IgD-negative memory B cell (primary cell): Measurements from ENCODE around the gene SCAANT1. TPM values are rescaled to one million over a fixed set of nuclear protein-coding genes. Genes with fewer than 3 reads are reported as not detected.
A peak's percentile ranks its signal among the peaks of the same experiment; 100 is the strongest.

ENCODE experiments used
- H3K27ac Mint-ChIP-seq, 3 donors: one replicate each; pipeline ENCODE4 v1.8.0; 2020 to 2022; ENCODE audit warnings: mild to moderate bottlenecking in 3 of 3, mixed read lengths in 3 of 3, moderate library complexity in 1 of 3
- H3K27me3 Mint-ChIP-seq: one replicate; pipeline ENCODE4 v1.8.0; 2021; ENCODE audit warnings: mixed read lengths
- H3K36me3 Mint-ChIP-seq: one replicate; pipeline ENCODE4 v1.8.0; 2020; ENCODE audit warnings: mild to moderate bottlenecking, mixed read lengths
- H3K4me1 Mint-ChIP-seq, 3 donors: one replicate each; pipeline ENCODE4 v1.8.0; 2020 to 2022; ENCODE audit warnings: mixed read lengths in 3 of 3, mild to moderate bottlenecking in 1 of 3
- H3K4me3 Mint-ChIP-seq, 4 donors: one replicate each; pipeline ENCODE4 v1.8.0; 2020 to 2022; ENCODE audit warnings: mild to moderate bottlenecking in 4 of 4, mixed read lengths in 4 of 4, moderate library complexity in 3 of 4
- H3K9me3 Mint-ChIP-seq, 3 donors: one replicate each; pipeline ENCODE4 v1.8.0; 2020 to 2021; ENCODE audit warnings: mixed read lengths in 3 of 3, mild to moderate bottlenecking in 1 of 3
- polyA plus RNA-seq: library from polyadenylated mRNA; unstranded; fragments of 300-500 nt; fragmentation: Illumina TruSeq; gene quantifications from one replicate; pipeline ENCODE4 v1.2.3, GENCODE V29; 2021

Gene SCAANT1
- polyA plus RNA-seq, 1 donor from 2014 or later: not detected

GRCh38 chr3:63921741-63922482 lies 9.7 kb upstream of the SCAANT1 start:
- Mint-ChIP-seq H3K4me1 (peaks cover 36 to 62% (median 55%) of the 10 kb centered on the region in 3 donors), H3K36me3 (peaks cover 13% of the 10 kb centered on the region), H3K27me3 (no peaks in the 10 kb centered on the region), H3K4me3 (peak overlapping the region in 3 of 4 donors; percentile 1 to 90 (median 72)), H3K27ac (peak overlapping the region; percentile 32 to 98 (median 81)), H3K9me3 (no peaks in the 10 kb centered on the region)

- Mint-ChIP-seq H3K27me3 (no peaks in the 10 kb centered on the region), H3K4me1 (peaks cover 24 to 51% (median 50%) of the 10 kb centered on the region in 3 donors), H3K4me3 (no peak overlapping the region), H3K36me3 (peaks cover 10% of the 10 kb centered on the region), H3K27ac (no peak overlapping the region), H3K9me3 (no peaks in the 10 kb centered on the region)
Observed at GRCh38 chr3:63920001-63920400, 7.8 kb upstream of the SCAANT1 start.

DNA sequence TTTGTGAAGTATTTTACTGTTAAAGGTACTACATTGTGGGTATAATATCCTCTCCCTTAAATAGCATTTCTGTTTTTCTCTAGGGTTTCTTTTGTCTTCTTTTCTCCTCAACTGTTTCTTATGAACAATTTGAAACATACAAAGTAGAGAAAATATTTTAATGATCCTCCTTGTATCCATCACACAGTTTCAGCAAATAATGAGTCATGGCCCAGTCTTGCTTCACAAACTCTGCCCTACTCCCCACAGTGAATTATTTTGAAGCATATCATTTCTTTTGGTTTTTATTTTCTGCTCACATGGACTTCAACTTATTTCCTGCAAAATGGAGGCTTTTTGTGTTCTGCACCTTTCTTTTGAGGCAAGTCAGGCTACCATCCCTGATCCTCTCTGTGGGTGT lies 6.1 kb upstream of the SCAANT1 start:
- peaks cover 8% of the 10 kb centered on the region for H3K36me3 Mint-ChIP-seq

DNA sequence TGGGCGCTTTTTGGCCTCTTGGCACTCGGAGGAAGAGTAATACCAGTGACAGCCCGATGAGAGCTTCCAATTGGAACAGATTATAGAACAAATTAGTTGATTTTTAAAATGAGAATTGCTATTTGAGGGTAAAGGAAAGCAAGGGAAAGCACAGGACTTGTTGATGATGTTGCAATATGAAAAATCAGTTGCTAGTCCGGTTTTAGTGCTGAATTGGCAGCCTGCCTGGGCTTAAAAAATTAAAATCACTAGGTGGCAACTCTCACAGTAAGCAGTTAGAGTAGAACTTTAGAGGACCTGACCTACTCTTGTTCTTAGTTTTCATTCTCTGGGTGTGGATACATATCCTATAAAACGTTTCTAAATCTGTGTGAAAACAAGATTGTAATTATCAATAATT lies 2.1 kb upstream of the SCAANT1 start:
- H3K36me3 Mint-ChIP-seq: peaks cover 5% of the 10 kb centered on the region
- no peaks in the 10 kb centered on the region for H3K27me3 Mint-ChIP-seq
- H3K4me3 Mint-ChIP-seq: peak overlapping the region; percentile 2 to 89 (median 42)
- H3K27ac Mint-ChIP-seq: peak overlapping the region in 1 of 3 donors; percentile 79
- peaks cover 20 to 43% (median 38%) of the 10 kb centered on the region in 3 donors for H3K4me1 Mint-ChIP-seq
- no peaks in the 10 kb centered on the region for H3K9me3 Mint-ChIP-seq

More for the DNA sequence above, 6.1 kb upstream of the SCAANT1 start:
- peak overlapping the region in 1 of 3 donors; percentile 42 for H3K27ac Mint-ChIP-seq
- H3K27me3 Mint-ChIP-seq: no peaks in the 10 kb centered on the region
- H3K4me1 Mint-ChIP-seq: peaks cover 22 to 51% (median 48%) of the 10 kb centered on the region in 3 donors
- H3K9me3 Mint-ChIP-seq: no peaks in the 10 kb centered on the region
- no peak overlapping the region for H3K4me3 Mint-ChIP-seq

DNA sequence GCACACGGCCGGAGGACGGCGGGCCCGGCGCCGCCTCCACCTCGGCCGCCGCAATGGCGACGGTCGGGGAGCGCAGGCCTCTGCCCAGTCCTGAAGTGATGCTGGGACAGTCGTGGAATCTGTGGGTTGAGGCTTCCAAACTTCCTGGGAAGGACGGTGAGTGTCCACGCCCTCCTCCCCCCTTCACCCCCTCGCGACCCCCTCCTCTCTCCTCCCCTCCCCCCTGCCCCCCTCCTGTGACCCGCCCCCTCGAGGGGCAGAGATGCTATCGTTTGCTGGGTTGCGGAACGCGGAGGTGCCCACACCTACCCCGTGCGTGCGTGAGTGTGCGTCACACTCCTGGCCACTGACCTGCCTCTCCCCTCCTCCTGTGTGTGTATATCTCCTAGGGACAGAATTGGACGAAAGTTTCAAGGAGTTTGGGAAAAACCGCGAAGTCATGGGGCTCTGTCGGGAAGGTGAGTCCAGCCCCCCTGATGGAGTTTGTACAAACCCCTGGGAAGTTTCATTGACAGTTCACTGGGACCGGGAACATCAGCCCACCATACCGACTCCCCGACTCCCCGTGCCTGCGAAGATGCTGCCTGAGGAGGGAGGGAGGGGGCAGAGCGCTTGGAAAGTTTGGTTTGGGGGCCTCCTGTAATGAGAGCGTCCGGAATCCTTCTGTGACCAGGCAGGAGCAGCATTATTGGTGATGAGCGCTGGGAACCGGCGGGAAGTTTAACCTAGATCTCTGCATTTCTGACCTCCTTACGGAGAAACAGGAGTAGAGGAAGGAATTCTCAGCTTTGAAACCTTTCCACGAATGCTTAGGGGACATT lies 795 bp upstream of the SCAANT1 start:
- peak overlapping the region; percentile 50 to 87 (median 79) for H3K27ac Mint-ChIP-seq
- H3K9me3 Mint-ChIP-seq: no peaks in the 10 kb centered on the region
- H3K36me3 Mint-ChIP-seq: peaks cover 2% of the 10 kb centered on the region
- peak overlapping the region; percentile 82 to 97 (median 92) for H3K4me3 Mint-ChIP-seq
- no peaks in the 10 kb centered on the region for H3K27me3 Mint-ChIP-seq
- H3K4me1 Mint-ChIP-seq: peaks cover 20 to 34% (median 27%) of the 10 kb centered on the region in 3 donors

DNA sequence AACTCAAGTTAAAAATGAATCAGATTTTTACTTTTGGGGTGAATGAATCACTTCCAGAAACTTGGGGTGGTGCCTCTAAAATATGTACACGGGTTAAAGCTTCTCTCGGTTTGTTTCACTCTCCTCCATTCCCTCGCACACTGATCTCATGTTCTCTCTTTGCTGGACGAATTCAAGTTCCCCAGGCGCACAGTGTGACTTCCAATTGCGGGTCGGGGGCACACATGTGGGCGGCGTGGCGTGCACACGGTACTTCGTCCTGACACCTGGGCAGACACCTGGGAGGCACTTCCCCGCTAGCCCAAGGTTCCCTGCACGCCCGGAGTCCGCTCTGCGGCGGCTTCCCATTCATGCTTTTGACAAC lies 692 bp downstream of the SCAANT1 start:
- Mint-ChIP-seq H3K9me3 (no peaks in the 10 kb centered on the region), H3K4me1 (peaks cover 20 to 31% (median 25%) of the 10 kb centered on the region in 3 donors), H3K27me3 (no peaks in the 10 kb centered on the region), H3K27ac (peak overlapping the region; percentile 92 to 98 (median 96)), H3K36me3 (peaks cover 2% of the 10 kb centered on the region), H3K4me3 (peak overlapping the region; percentile 90 to 95 (median 95))

DNA sequence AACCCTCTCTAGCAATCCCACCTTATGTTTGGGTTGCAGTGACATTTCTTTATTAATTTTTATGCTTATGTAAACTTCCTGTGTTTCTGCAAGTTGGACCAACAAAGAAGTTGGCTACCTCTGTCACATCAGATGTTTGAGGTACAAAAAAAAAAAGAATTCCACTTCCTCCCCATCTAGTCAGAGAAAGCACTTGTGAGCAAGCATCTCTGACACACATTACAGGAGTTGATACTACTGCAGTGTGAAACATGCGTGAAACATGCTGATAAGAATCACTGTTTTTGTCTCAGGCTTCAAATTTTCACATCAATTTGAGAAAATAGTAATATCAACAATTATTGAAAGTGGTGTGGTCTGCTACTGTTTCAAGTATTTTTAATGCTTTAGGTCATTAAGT lies 1.3 kb downstream of the SCAANT1 start:
- Mint-ChIP-seq H3K27ac (peak overlapping the region; percentile 92 to 98 (median 96)), H3K9me3 (no peaks in the 10 kb centered on the region), H3K4me1 (peaks cover 20 to 33% (median 23%) of the 10 kb centered on the region in 3 donors), H3K4me3 (peak overlapping the region; percentile 90 to 95 (median 95)), H3K27me3 (no peaks in the 10 kb centered on the region), H3K36me3 (peaks cover 2% of the 10 kb centered on the region)

DNA sequence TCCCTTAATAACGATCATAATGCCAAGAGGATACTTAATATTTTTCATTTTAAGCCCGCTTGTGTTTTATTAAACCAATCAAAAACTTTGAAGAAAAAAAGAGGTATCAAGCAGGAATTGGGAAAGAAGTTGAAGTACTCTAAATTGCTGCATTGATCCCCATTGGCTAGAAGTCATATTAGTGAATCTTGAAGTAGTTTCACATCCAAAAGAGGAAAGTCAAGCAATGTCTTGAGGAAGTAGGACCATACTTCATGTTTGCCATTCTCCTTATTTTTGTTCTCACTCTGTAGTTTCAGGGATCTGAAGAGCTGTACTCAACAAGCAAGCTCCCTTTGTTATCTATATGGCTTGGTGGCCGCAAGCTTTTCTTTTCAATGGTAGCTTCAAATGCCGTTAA lies 2.2 kb downstream of the SCAANT1 start:
- H3K36me3 Mint-ChIP-seq: peaks cover 1% of the 10 kb centered on the region
- H3K9me3 Mint-ChIP-seq: no peaks in the 10 kb centered on the region
- peak overlapping the region in 3 of 4 donors; percentile 21 to 95 (median 47) for H3K4me3 Mint-ChIP-seq
- peak overlapping the region in 2 of 3 donors; percentile 16 to 92 for H3K27ac Mint-ChIP-seq
- peaks cover 20 to 33% (median 23%) of the 10 kb centered on the region in 3 donors for H3K4me1 Mint-ChIP-seq
- no peaks in the 10 kb centered on the region for H3K27me3 Mint-ChIP-seq

GRCh38 chr3:63909431-63909830 lies 2.8 kb downstream of the SCAANT1 start:
- Mint-ChIP-seq H3K36me3 (peaks cover 3% of the 10 kb centered on the region), H3K9me3 (no peaks in the 10 kb centered on the region), H3K4me3 (peak overlapping the region in 1 of 4 donors; percentile 95), H3K27ac (peak overlapping the region in 1 of 3 donors; percentile 92), H3K27me3 (no peaks in the 10 kb centered on the region), H3K4me1 (peaks cover 21 to 33% (median 25%) of the 10 kb centered on the region in 3 donors)

- H3K27me3 Mint-ChIP-seq: no peaks in the 10 kb centered on the region
- H3K27ac Mint-ChIP-seq: no peak overlapping the region
- peaks cover 21 to 29% (median 23%) of the 10 kb centered on the region in 3 donors for H3K4me1 Mint-ChIP-seq
- peak overlapping the region in 1 of 4 donors; percentile 31 for H3K4me3 Mint-ChIP-seq
- H3K36me3 Mint-ChIP-seq: peaks cover 3% of the 10 kb centered on the region
- H3K9me3 Mint-ChIP-seq: no peaks in the 10 kb centered on the region
Observed at GRCh38 chr3:63908776-63909175, 3.4 kb downstream of the SCAANT1 start.

- Mint-ChIP-seq H3K27ac (peak overlapping the region in 1 of 3 donors; percentile 4), H3K27me3 (no peaks in the 10 kb centered on the region), H3K4me3 (peak overlapping the region in 1 of 4 donors; percentile 31), H3K36me3 (peaks cover 3% of the 10 kb centered on the region), H3K4me1 (peaks cover 16 to 25% (median 20%) of the 10 kb centered on the region in 3 donors), H3K9me3 (no peaks in the 10 kb centered on the region)
Observed at GRCh38 chr3:63908081-63908736, 4.0 kb downstream of the SCAANT1 start.

GRCh38 chr3:63905731-63906620 lies 6.2 kb downstream of the SCAANT1 start:
- no peaks in the 10 kb centered on the region for H3K27me3 Mint-ChIP-seq
- H3K9me3 Mint-ChIP-seq: no peaks in the 10 kb centered on the region
- peaks cover 11 to 16% (median 12%) of the 10 kb centered on the region in 3 donors for H3K4me1 Mint-ChIP-seq
- H3K27ac Mint-ChIP-seq: peak overlapping the region in 1 of 3 donors; percentile 59
- H3K36me3 Mint-ChIP-seq: peaks cover 8% of the 10 kb centered on the region
- H3K4me3 Mint-ChIP-seq: no peak overlapping the region

DNA sequence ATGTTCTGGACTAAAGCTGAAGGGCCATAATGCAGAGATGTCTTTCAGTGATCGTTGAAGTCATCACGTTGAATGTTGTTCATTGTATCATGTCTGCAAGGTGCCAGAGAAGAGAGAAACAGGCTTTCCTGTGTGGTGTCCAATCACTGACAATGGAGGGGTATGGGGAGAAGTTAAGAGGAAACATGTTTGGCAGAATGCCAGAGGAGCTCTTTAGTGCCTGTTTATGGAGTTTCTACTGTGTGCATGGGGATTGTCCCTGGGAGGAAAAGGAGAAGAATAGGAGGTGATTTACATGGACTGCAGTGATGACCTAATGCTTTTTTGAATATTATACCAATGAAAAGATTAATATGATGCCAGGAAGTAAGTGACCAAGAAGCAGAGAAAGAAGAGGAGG lies 11.7 kb downstream of the SCAANT1 start:
- Mint-ChIP-seq H3K27ac (peak overlapping the region in 1 of 3 donors; percentile 46), H3K9me3 (peaks cover 0 to 3% (median 0%) of the 10 kb centered on the region in 3 donors), H3K27me3 (no peaks in the 10 kb centered on the region), H3K4me3 (no peak overlapping the region), H3K4me1 (peaks cover 19 to 26% (median 22%) of the 10 kb centered on the region in 3 donors), H3K36me3 (peaks cover 10% of the 10 kb centered on the region)

GRCh38 chr3:63900010-63900409 lies 12.2 kb downstream of the SCAANT1 start:
- Mint-ChIP-seq H3K36me3 (peaks cover 10% of the 10 kb centered on the region), H3K4me3 (no peak overlapping the region), H3K27ac (no peak overlapping the region), H3K9me3 (peaks cover 0 to 3% (median 0%) of the 10 kb centered on the region in 3 donors), H3K27me3 (no peaks in the 10 kb centered on the region), H3K4me1 (peaks cover 23 to 31% (median 26%) of the 10 kb centered on the region in 3 donors)
